DOHH2 (cell line): ENCODE measurements around the gene DNAAF5.

Source experiments
- H3F3A ChIP-seq: fragments of 200-600 bp; sonication (generic), shearing (Covaris generic); 2 replicates; pipeline ENCODE4 v1.6.0; 2016; ENCODE audit warnings: antibody characterized with exemption, mild to moderate bottlenecking; ENCODE audit not compliant: control insufficient read depth, insufficient read depth
- H3K27ac ChIP-seq: fragments of 200-600 bp; sonication (generic); 2 replicates; pipeline ENCODE4 v1.5.1; 2014; ENCODE audit warnings: low read depth, mild to moderate bottlenecking, low read length, moderate library complexity
- H3K27me3 ChIP-seq: fragments of 200-600 bp; sonication (generic); 2 replicates; pipeline ENCODE4 v1.6.1; 2014; ENCODE audit warnings: mild to moderate bottlenecking, low read length, mixed read lengths; ENCODE audit not compliant: control insufficient read depth
- H3K36me3 ChIP-seq: fragments of 200-600 bp; sonication (generic); 2 replicates; pipeline ENCODE4 v1.6.1; 2014; ENCODE audit warnings: mild to moderate bottlenecking, low read length, moderate library complexity, mixed read lengths; ENCODE audit not compliant: control insufficient read depth
- H3K4me1 ChIP-seq: fragments of 200-600 bp; sonication (generic); 2 replicates; pipeline ENCODE4 v1.6.1; 2014; ENCODE audit warnings: mild to moderate bottlenecking, low read length, mixed read lengths; ENCODE audit not compliant: control insufficient read depth
- H3K4me2 ChIP-seq: fragments of 200-600 bp; sonication (generic); 2 replicates; pipeline ENCODE4 v1.6.0; 2014; ENCODE audit warnings: mild to moderate bottlenecking, low read length, moderate library complexity
- H3K4me3 ChIP-seq: fragments of 200-600 bp; sonication (generic); 2 replicates; pipeline ENCODE4 v1.5.1; 2014; ENCODE audit warnings: mild to moderate bottlenecking, low read length, mixed read lengths
- H3K79me2 ChIP-seq: fragments of 200-600 bp; sonication (generic); 2 replicates; pipeline ENCODE4 v1.6.1; 2014; ENCODE audit warnings: mild to moderate bottlenecking, low read length, mixed read lengths; ENCODE audit not compliant: control insufficient read depth
- H3K9me2 ChIP-seq: fragments of 200-600 bp; sonication (generic); replicated peaks from 2 replicates; pipeline ENCODE4 v1.6.1; 2014; ENCODE audit warnings: mild to moderate bottlenecking, low read length, mixed read lengths; ENCODE audit not compliant: control insufficient read depth
- H3K9me3 ChIP-seq: fragments of 200-600 bp; sonication (generic); 2 replicates; pipeline ENCODE4 v1.6.1; 2014; ENCODE audit warnings: antibody characterized with exemption, low read length, mixed read lengths; ENCODE audit not compliant: control insufficient read depth, insufficient read depth
- H4K20me1 ChIP-seq: fragments of 200-600 bp; sonication (generic); 2 replicates; pipeline ENCODE4 v1.6.0; 2014; ENCODE audit warnings: low read depth, mild to moderate bottlenecking, antibody characterized with exemption, low read length, moderate library complexity; ENCODE audit not compliant: control insufficient read depth, insufficient read depth
- EZH2phosphoT487 ChIP-seq: fragments of 200-600 bp; sonication (generic); IDR thresholded peaks from 2 replicates; pipeline ENCODE4 v1.6.1; 2017; ENCODE audit warnings: borderline replicate concordance, mild to moderate bottlenecking, antibody characterized with exemption, low read length, moderate library complexity, mixed read lengths
- TF ChIP-seq, protein P1 (sequence below): fragments of 200-600 bp; sonication (generic); IDR thresholded peaks from one replicate; pipeline ENCODE4 v1.5.1; 2014; ENCODE audit warnings: antibody characterized with exemption, mild to moderate bottlenecking, low read depth, low read length; ENCODE audit not compliant: poor library complexity, severe bottlenecking

Gene DNAAF5

DNA sequence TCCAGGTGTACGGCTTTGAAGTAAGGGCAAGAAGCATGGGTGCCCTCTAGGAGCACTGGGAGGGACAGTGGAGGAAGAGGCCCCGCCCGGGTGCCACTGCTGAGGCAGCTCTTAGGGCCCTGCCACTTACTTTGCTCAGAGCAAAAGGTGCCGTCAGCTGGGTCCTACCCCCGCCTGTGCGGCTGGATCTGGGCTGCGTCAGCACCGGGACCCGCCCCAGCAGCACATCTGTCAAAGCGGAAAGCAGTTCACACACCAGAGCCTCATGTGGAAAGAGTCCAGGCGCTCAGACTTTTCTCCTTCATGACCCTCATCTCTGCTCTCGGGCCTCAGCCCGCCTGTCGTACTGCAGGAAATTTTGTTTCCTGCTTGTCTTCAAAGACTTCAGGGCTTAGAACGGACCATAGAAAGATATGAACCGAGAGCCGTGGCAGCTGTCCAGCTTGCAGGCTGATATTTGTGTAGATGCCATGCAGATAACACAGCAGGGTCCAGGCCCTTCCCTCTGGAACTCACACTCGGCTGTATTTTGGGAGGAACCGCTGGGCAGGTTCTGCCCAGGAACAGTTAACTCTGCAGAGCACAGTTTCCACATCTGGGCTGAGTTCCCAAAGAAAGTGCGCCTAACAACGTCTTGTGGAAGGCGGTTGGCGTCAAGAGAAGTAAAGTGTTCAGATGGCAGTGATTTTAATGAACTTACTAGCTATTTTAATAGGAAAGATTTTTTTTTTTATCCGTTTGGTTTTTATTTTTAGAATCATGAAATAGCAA lies 44.9 kb downstream of the DNAAF5 start:
- Histone ChIP-seq H3K79me2 (no peaks in the 10 kb centered on the region), H3K36me3 (peaks cover 55% of the 10 kb centered on the region)

DNA sequence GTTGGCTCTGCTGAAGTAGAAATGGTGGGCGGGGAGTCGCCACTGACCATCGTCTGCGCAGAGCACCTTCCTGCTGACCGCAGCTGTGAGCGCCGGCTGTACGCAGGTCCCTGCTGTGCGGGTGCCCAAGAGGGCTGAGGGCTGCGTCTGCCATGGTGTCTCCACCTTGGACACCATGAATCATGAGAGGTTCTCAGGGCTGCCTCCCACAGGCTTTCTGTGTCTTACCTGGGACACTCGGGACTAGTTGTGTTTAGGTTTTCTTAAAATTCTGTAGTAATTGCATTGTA lies 45.5 kb downstream of the DNAAF5 start:
- H3K4me2 ChIP-seq = no peak overlapping the region
- peaks cover 58% of the 10 kb centered on the region for H3K36me3 ChIP-seq
- H3K79me2 ChIP-seq = no peaks in the 10 kb centered on the region
- no peaks in the 10 kb centered on the region for H4K20me1 ChIP-seq
- no peak overlapping the region for H3K4me3 ChIP-seq
- no peaks in the 10 kb centered on the region for H3K27me3 ChIP-seq
- H3F3A ChIP-seq = no peaks in the 10 kb centered on the region
- no peak overlapping the region for H3K27ac ChIP-seq
- H3K4me1 ChIP-seq = no peaks in the 10 kb centered on the region
- TF ChIP-seq, protein P1, sequence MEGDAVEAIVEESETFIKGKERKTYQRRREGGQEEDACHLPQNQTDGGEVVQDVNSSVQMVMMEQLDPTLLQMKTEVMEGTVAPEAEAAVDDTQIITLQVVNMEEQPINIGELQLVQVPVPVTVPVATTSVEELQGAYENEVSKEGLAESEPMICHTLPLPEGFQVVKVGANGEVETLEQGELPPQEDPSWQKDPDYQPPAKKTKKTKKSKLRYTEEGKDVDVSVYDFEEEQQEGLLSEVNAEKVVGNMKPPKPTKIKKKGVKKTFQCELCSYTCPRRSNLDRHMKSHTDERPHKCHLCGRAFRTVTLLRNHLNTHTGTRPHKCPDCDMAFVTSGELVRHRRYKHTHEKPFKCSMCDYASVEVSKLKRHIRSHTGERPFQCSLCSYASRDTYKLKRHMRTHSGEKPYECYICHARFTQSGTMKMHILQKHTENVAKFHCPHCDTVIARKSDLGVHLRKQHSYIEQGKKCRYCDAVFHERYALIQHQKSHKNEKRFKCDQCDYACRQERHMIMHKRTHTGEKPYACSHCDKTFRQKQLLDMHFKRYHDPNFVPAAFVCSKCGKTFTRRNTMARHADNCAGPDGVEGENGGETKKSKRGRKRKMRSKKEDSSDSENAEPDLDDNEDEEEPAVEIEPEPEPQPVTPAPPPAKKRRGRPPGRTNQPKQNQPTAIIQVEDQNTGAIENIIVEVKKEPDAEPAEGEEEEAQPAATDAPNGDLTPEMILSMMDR = no peak
- TF ChIP-seq EZH2phosphoT487 = no peak
- no peaks in the 10 kb centered on the region for H3K9me3 ChIP-seq
- H3K9me2 ChIP-seq = no peaks in the 10 kb centered on the region

More for the DNA sequence above, 44.9 kb downstream of the DNAAF5 start:
- TF ChIP-seq, protein P1 = no peak
- no peak for TF ChIP-seq EZH2phosphoT487
- Histone ChIP-seq H3K4me3 (no peak overlapping the region), H4K20me1 (no peaks in the 10 kb centered on the region), H3K9me2 (no peaks in the 10 kb centered on the region), H3F3A (no peaks in the 10 kb centered on the region), H3K27me3 (no peaks in the 10 kb centered on the region), H3K4me1 (no peaks in the 10 kb centered on the region), H3K27ac (no peak overlapping the region), H3K4me2 (no peak overlapping the region), H3K9me3 (no peaks in the 10 kb centered on the region)

DNA sequence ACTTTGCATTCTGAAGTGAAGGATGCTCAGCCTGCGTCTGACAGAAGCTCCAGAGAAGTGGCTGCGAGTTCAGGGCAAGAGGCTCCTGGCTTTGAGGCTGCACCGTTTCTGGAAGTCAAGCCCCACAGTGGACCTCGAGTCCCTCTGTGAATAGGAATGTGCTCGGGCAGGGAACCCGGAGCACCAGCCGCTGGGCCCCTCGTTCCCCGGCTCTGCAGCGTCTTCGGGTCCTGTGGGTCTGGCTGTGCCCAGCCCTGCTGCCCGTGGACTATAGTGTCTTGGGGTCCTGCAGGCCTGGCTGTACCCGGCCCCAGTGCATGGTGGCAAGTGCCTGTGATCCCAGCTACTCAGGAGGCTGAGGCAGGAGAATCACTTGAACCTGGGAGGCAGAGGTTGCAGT lies 45.9 kb downstream of the DNAAF5 start:
- Histone ChIP-seq H3K27ac (no peak overlapping the region), H4K20me1 (no peaks in the 10 kb centered on the region), H3K9me3 (no peaks in the 10 kb centered on the region), H3K79me2 (no peaks in the 10 kb centered on the region), H3K36me3 (peaks cover 59% of the 10 kb centered on the region), H3K4me1 (no peaks in the 10 kb centered on the region), H3K9me2 (no peaks in the 10 kb centered on the region), H3K4me2 (no peak overlapping the region), H3F3A (no peaks in the 10 kb centered on the region), H3K4me3 (no peak overlapping the region), H3K27me3 (no peaks in the 10 kb centered on the region)
- no peak for TF ChIP-seq EZH2phosphoT487
- TF ChIP-seq, protein P1 = no peak
